Body of pancreas (tissue), 4 donors: ENCODE measurements around the gene SLFN12L.

Source experiments
- POLR2A ChIP-seq, 3 donors: fragments of 450-650 bp; IDR thresholded peaks; one replicate each; pipeline ENCODE4 v1.6.1; 2016; ENCODE audit warnings: antibody characterized with exemption in 3 of 3, mild to moderate bottlenecking in 2 of 3
- TF ChIP-seq, protein P1 (sequence below), 7 experiments: fragments of 450-650 bp in 4 of 7; fragments of 200-600 bp in 3 of 7; sonication (generic) in 3 of 7; IDR thresholded peaks; one replicate each; pipeline ENCODE4 v1.5.1; 2016 to 2019; ENCODE audit warnings: antibody characterized with exemption in 7 of 7

DNA sequence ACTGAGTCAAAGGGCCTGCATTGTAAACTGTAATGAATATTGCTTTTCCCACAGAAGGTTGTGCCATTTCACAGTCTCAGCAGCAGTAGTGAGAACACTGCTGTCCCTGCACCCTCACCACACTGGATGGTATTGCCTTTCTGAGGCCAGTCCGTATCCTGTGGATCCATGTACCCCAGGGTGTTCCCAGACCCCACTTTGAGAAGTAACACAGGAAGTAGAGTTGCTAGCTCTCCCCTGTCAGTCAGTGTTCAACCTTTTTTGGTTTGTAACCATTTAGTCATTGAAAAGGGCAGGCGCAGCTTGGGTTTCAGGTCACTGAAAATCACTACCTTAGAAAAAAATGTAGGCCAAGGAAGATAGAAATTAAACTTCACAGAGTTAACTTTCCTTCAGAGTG is 37.9 kb downstream of the SLFN12L start:
- TF ChIP-seq, protein P1, sequence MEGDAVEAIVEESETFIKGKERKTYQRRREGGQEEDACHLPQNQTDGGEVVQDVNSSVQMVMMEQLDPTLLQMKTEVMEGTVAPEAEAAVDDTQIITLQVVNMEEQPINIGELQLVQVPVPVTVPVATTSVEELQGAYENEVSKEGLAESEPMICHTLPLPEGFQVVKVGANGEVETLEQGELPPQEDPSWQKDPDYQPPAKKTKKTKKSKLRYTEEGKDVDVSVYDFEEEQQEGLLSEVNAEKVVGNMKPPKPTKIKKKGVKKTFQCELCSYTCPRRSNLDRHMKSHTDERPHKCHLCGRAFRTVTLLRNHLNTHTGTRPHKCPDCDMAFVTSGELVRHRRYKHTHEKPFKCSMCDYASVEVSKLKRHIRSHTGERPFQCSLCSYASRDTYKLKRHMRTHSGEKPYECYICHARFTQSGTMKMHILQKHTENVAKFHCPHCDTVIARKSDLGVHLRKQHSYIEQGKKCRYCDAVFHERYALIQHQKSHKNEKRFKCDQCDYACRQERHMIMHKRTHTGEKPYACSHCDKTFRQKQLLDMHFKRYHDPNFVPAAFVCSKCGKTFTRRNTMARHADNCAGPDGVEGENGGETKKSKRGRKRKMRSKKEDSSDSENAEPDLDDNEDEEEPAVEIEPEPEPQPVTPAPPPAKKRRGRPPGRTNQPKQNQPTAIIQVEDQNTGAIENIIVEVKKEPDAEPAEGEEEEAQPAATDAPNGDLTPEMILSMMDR (IDR thresholded peaks at IDR 0.05): no peak
- no peak for TF ChIP-seq POLR2A (IDR thresholded peaks at IDR 0.05)
